Central memory CD8-positive, alpha-beta T cell (primary cell): Measurements from ENCODE around the gene RBM44.
"Not testable (repeated sequence)": the region's sequence is repeated elsewhere in the genome, so short reads cannot be mapped to it uniquely, and the experiment has no call there.

ENCODE experiments used
- ATAC-seq: fragments of 150-1000 bp; cut with Tn5 transposase; replicated peaks from 2 replicates; pipeline ENCODE4 v1.10.0; 2022; ENCODE audit warnings: mild to moderate bottlenecking, moderate FRiP score, moderate number of reproducible peaks; ENCODE audit not compliant: poor library complexity, severe bottlenecking; ENCODE audit errors: extremely low read depth
- DNase-seq, 2 donors: peaks; one replicate each; pipeline ENCODE4 v3.0.0; 2021; ENCODE audit warnings: low spot score in 2 of 2
- H3K27ac Mint-ChIP-seq: one replicate; pipeline ENCODE4 v1.8.0; 2022; ENCODE audit warnings: low read depth, mild to moderate bottlenecking, moderate library complexity, mixed read lengths
- H3K27me3 Mint-ChIP-seq: one replicate; pipeline ENCODE4 v1.8.0; 2022; ENCODE audit warnings: mixed read lengths
- H3K36me3 Mint-ChIP-seq: one replicate; pipeline ENCODE4 v1.8.0; 2022; ENCODE audit warnings: mild to moderate bottlenecking, moderate library complexity, mixed read lengths; ENCODE audit not compliant: insufficient read depth
- H3K4me1 Mint-ChIP-seq: one replicate; pipeline ENCODE4 v1.8.0; 2022; ENCODE audit warnings: mixed read lengths
- H3K4me3 Mint-ChIP-seq: one replicate; pipeline ENCODE4 v1.8.0; 2022; ENCODE audit warnings: mild to moderate bottlenecking, moderate library complexity, mixed read lengths
- H3K9me3 Mint-ChIP-seq: one replicate; pipeline ENCODE4 v1.8.0; 2022; ENCODE audit warnings: mixed read lengths

Gene RBM44

GRCh38 chr2:237798236-237799059, at the start of gene RBM44:
TSS of gene RBM44 (plus strand) at chr2:237798779. CDS start at chr2:237813610, 14,831 bp downstream.
- ATAC-seq = no peak
- H3K27me3 Mint-ChIP-seq = no peaks in the 10 kb centered on the region

GRCh38 chr2:237749002-237749401, 49.6 kb upstream of the RBM44 start:
- peaks cover 32% of the 10 kb centered on the region for H3K4me1 Mint-ChIP-seq
- no peak overlapping the region for H3K4me3 Mint-ChIP-seq
- no peaks in the 10 kb centered on the region for H3K27me3 Mint-ChIP-seq
- ATAC-seq (no peak), DNase-seq (no peak)
- no peaks in the 10 kb centered on the region for H3K9me3 Mint-ChIP-seq
- H3K36me3 Mint-ChIP-seq = peaks cover 51% of the 10 kb centered on the region
- H3K27ac Mint-ChIP-seq = peak overlapping the region; percentile 39

More at GRCh38 chr2:237798236-237799059, at the start of gene RBM44:
- Mint-ChIP-seq H3K27ac (no peak within 1 kb of the TSS), H3K4me1 (no peaks in the 10 kb centered on the region), H3K36me3 (no peaks in the 10 kb centered on the region), H3K9me3 (no peaks in the 10 kb centered on the region), H3K4me3 (no peak within 1 kb of the TSS)
- DNase-seq = no peak

- peaks cover 29% of the 10 kb centered on the region for H3K4me1 Mint-ChIP-seq
- ATAC-seq = no peak
- peak overlapping the region; percentile 39 for H3K27ac Mint-ChIP-seq
- no peak overlapping the region for H3K4me3 Mint-ChIP-seq
- no peaks in the 10 kb centered on the region for H3K9me3 Mint-ChIP-seq
- peaks cover 60% of the 10 kb centered on the region for H3K36me3 Mint-ChIP-seq
- no peak for DNase-seq
- no peaks in the 10 kb centered on the region for H3K27me3 Mint-ChIP-seq
Observed at GRCh38 chr2:237749961-237750360, 48.6 kb upstream of the RBM44 start.

- H3K27ac Mint-ChIP-seq = peak overlapping the region; percentile 39
- DNase-seq, ATAC-seq, H3K27me3 Mint-ChIP-seq, H3K4me3 Mint-ChIP-seq, H3K9me3 Mint-ChIP-seq: not testable (repeated sequence)
- H3K4me1 Mint-ChIP-seq = peaks cover 26% of the 10 kb centered on the region
- H3K36me3 Mint-ChIP-seq = peaks cover 62% of the 10 kb centered on the region
Observed at GRCh38 chr2:237750441-237750840, 48.1 kb upstream of the RBM44 start.

GRCh38 chr2:237752761-237753165, 45.8 kb upstream of the RBM44 start:
- Mint-ChIP-seq H3K27ac (no peak overlapping the region), H3K27me3 (no peaks in the 10 kb centered on the region), H3K4me3 (no peak overlapping the region)

GRCh38 chr2:237754182-237754581, 44.4 kb upstream of the RBM44 start:
- ATAC-seq (no peak), DNase-seq (no peak)
- Mint-ChIP-seq H3K27ac (peak overlapping the region; percentile 29), H3K4me1 (peaks cover 22% of the 10 kb centered on the region), H3K36me3 (peaks cover 71% of the 10 kb centered on the region), H3K27me3 (no peaks in the 10 kb centered on the region), H3K9me3 (no peaks in the 10 kb centered on the region), H3K4me3 (no peak overlapping the region)

More at GRCh38 chr2:237752761-237753165, 45.8 kb upstream of the RBM44 start:
- DNase-seq = peak in 1 of 2 donors; percentile 19
- H3K9me3 Mint-ChIP-seq = no peaks in the 10 kb centered on the region
- peak; percentile 86 for ATAC-seq
- peaks cover 29% of the 10 kb centered on the region for H3K4me1 Mint-ChIP-seq
- H3K36me3 Mint-ChIP-seq = peaks cover 76% of the 10 kb centered on the region

- Mint-ChIP-seq H3K9me3 (no peaks in the 10 kb centered on the region), H3K36me3 (peaks cover 73% of the 10 kb centered on the region), H3K27me3 (no peaks in the 10 kb centered on the region), H3K4me1 (peaks cover 22% of the 10 kb centered on the region), H3K4me3 (no peak overlapping the region), H3K27ac (peak overlapping the region; percentile 29)
- DNase-seq (no peak), ATAC-seq (no peak)
Observed at GRCh38 chr2:237754626-237755248, 43.8 kb upstream of the RBM44 start.

GRCh38 chr2:237757616-237758015, 41.0 kb upstream of the RBM44 start:
- no peaks in the 10 kb centered on the region for H3K9me3 Mint-ChIP-seq
- no peak overlapping the region for H3K4me3 Mint-ChIP-seq
- no peak for DNase-seq
- peaks cover 14% of the 10 kb centered on the region for H3K4me1 Mint-ChIP-seq
- H3K27me3 Mint-ChIP-seq = no peaks in the 10 kb centered on the region
- no peak for ATAC-seq
- peaks cover 74% of the 10 kb centered on the region for H3K36me3 Mint-ChIP-seq
- H3K27ac Mint-ChIP-seq = no peak overlapping the region

- no peaks in the 10 kb centered on the region for H3K27me3 Mint-ChIP-seq
- H3K4me1 Mint-ChIP-seq = peaks cover 8% of the 10 kb centered on the region
- ATAC-seq = no peak
- H3K4me3 Mint-ChIP-seq = no peak overlapping the region
- no peaks in the 10 kb centered on the region for H3K9me3 Mint-ChIP-seq
- no peak overlapping the region for H3K27ac Mint-ChIP-seq
- DNase-seq = no peak
- H3K36me3 Mint-ChIP-seq = peaks cover 73% of the 10 kb centered on the region
Observed at GRCh38 chr2:237758185-237758584, 40.4 kb upstream of the RBM44 start.

- no peak overlapping the region for H3K27ac Mint-ChIP-seq
- H3K27me3 Mint-ChIP-seq = no peaks in the 10 kb centered on the region
- no peak for DNase-seq
- no peak for ATAC-seq
- peaks cover 12% of the 10 kb centered on the region for H3K4me1 Mint-ChIP-seq
- no peaks in the 10 kb centered on the region for H3K9me3 Mint-ChIP-seq
- H3K36me3 Mint-ChIP-seq = peaks cover 72% of the 10 kb centered on the region
- no peak overlapping the region for H3K4me3 Mint-ChIP-seq
Observed at GRCh38 chr2:237759176-237759575, 39.4 kb upstream of the RBM44 start.

- no peaks in the 10 kb centered on the region for H3K9me3 Mint-ChIP-seq
- H3K4me1 Mint-ChIP-seq = peaks cover 12% of the 10 kb centered on the region
- ATAC-seq (no peak), DNase-seq (no peak)
- H3K4me3 Mint-ChIP-seq = no peak overlapping the region
- H3K36me3 Mint-ChIP-seq = peaks cover 64% of the 10 kb centered on the region
- no peaks in the 10 kb centered on the region for H3K27me3 Mint-ChIP-seq
- no peak overlapping the region for H3K27ac Mint-ChIP-seq
Observed at GRCh38 chr2:237760506-237761502, 37.8 kb upstream of the RBM44 start.
